ENCODE measurements around the gene AACS.
"Not testable (repeated sequence)": the region's sequence is repeated elsewhere in the genome, so short reads cannot be mapped to it uniquely, and the experiment has no call there.

Gene AACS

DNA sequence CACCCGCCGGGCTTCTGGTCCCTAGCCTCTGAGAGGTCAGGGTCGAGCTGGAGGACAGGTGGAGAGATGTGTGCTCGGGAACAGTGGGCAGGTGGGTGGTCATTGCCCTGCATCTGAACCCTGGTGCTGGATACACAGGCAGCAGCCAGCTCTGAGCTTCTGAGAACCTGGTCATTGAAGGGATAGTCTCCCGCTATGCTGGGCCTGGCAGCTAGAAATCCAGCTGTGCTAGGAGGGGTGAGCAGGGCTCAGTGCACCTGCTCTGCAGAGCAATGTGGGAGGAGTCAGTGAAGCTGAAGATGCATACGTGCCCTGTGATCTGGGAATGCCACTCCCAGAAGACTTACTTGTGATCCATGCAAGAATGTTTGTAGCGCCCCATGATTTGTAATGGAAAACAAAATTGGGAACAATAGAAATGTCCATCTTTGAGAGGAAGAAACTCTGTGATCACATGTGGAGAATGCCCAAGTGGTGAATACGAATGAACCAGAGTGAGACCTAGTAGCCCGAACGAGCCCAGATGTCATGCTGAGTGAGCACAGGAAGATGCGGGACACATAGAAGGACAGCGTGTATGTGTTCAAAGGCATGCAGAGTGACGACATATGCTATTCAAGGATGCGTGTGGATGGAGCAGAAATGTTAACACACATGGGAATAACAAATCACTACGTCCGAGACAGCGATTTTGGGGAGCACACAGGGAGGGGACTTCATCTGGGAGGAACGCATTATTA is 63.4 kb downstream of the AACS start:
- no peak for DNase-seq

DNA sequence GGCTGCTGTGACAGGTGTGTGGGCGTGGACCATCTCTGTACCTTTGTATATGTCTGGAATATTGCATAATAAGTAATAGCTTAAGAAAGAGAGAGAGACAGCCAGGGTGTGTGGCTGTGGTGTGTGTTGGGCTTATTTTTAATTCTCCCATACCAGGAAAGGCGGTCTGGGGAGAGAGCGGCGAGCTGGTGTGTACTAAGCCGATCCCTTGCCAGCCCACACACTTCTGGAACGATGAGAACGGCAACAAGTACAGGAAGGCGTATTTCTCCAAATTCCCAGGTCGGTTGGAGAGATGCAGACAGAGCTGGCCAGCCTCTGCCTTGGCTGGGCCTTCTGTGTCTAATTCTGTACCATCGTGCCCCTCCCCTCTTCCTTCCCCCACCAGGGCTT is 63.9 kb downstream of the AACS start:
- no peak for DNase-seq

DNA sequence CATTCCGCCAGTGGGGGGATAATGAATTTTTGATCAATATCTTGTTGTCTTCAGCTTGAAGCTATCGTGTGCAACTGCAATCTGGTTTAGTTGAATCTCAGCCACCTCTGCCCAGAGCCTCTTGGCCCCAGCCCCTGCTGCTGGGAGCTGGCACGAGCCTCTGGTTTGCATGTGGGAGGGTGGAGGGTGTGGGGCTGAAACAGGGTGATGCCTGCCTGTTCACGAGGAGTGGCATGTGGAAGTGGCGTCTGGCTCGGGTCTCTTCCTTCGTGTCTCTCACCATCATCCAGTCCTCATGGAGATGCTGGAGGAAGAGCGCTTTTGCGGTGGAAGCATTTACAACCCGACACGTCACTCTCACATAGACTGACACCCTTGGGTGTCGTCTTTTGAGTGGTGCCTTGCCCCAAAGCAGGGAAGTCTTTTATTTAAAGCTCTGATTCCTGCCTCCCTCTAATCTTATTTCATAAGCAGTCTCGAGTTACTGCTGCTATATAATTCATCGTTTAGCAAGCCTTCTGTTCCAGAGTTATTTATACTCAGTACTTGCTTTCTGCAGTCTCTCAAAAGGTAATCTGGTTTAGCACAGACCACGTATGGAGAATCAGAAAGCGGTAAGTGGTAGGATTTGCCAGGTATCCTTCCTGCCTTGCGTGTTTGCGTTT is 64.5 kb downstream of the AACS start:
- no peak for DNase-seq

DNA sequence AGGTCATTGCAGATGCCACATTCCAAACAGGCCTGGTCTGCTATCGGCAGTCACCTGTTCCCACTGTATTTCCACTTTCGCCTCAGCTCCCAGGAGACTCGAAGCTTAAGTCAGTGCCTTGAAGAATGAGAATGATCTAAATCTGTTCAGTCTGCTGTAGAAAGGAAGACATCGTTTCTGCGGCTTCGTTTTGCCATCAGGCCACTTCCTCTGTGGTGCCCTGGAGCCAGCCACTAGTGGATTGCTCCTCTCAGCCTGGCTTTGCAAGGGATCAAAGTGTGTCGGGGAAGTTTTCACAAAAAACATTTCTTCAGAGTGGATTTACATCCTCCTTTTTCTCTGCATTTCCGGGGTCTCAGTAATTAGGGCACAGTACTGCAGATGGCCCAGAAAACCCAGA is 66.7 kb downstream of the AACS start:
- DNase-seq = no peak

DNA sequence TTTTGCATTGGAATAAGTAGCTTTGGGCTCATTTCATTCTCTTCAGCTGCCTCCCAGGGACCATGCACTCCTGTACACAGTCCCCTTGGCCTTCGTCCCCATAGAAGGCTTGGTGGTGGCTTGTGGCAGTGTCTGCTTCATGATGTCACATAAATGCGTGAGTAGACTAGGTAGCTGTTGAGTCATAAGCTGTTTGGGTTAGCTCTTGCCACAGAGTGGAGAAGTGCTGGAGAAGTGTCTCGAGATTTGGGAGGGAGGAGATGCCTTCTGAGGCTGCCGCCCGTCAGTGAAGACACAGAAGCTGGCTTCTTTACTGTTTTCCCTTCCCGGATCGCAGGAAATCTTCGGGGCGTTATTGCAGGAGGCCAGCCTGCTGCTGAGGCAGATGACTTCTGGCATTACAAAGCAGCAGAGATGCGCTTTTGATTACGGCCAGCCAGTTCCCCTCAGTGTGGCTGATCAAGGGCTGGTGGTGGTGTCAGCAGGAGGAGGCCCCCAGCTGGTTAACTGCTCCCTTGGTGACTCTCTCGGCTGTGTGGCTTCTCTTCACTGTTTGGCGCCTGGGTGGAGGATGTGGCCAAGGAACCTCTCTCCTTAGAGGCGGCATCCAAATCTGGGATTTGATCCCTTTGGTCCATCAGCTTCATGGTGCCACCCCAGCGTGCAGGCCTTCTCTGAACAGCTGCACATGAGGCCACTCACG is 67.6 kb downstream of the AACS start:
- no peak for DNase-seq

DNA sequence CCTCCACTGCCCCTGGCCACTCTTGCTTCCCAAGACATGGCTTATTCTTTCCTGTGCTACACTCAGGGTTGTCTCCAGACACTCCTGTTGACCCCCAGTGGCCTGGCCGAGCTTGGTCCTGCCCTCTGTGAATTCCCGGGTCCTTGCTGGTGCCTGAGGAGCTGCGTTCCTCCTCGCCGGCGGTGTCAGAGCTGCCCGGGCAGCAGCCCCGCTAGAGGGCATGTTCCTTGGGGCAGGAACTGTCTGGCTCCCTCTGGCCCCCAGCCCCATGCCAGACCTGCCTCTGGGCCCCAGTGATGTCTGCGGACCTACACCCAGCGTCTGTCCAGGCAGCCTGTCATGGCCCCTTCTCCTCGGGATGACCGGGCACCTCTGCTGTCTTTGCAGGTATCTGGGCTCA is 68.4 kb downstream of the AACS start:
- no peak for DNase-seq

DNA sequence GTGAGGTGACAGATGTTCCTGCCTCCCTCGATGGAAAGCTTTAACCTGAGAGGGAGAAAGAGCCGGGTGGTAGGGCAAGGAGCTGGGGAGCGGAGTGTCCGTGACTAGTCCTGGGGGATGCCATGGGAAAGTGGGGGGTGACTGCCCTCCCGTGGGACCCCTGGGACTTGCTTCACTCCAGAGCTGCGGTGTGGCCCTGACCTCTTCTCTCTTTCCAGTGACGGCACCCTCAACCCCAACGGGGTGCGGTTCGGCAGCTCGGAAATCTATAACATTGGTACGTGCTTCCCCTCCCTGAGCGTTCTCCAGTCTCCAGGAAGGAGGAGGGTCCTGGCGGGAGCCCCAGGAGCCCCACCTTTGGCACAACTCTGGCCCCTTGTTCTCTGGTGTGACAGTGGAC is 69.3 kb downstream of the AACS start:
- DNase-seq = no peak

DNA sequence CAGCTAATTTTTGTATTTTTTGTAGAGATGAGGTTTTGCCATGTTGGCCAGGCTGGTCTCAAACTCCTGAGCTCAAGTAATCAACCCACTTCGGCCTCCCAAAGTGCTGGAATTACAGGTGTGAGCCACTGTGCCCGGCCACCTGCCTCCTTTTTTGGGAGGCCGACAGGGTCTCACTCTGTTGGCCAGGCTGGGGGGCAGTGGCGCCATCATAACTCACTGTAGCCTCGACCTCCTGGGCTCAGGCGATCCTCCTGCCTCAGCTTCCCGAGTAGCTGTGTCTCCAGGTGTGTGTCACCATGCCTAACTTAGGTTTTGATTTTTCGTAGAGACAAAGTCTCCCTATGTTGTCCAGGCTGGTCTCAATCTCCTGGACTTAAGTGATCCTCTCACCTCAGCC is 70.7 kb downstream of the AACS start:
- DNase-seq = no peak

DNA sequence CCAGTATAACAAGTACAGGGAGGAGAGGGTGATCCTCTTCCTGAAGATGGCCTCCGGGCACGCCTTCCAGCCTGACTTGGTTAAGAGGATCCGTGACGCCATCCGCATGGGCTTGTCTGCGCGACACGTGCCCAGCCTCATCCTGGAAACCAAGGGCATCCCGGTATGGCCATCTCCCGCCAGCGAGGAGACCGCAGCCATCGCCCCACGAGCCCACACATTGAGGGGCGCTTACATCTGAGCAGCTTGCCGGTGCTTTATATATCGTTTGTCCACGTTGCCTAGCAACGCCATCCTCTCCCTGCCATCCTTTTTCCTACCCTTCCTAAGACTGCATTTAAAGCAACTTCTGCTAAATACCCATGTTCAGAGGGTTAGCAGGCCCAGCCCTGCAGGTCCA is 71.5 kb downstream of the AACS start:
- DNase-seq = no peak

DNA sequence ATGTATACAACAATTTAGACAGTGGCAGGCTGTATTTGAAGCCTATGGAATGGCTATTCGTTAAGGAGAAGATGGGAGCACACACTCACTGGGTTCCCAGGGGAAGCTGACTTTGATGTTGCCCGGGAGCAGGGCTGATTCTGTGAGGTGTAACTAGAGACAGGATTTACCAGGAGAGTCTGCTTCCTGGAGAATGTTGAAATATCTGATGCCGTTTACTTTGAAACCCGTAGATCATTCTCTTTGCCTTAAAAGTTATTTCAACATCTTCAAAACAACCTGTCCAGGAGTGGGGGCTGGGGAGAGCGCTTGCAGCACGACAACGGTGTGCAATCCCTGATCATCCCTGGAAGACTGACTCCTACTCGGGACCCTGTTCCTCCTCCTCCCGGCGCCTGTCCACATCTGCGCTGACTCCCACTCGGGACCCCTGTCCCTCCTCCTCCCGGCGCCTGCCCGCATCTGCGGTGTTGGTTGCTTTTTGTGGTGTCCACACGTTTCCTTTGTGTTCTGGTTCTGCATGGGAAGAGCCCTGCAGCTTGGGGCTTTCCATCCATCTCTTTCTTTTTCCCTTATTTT is 72.6 kb downstream of the AACS start:
- no peak for DNase-seq

DNA sequence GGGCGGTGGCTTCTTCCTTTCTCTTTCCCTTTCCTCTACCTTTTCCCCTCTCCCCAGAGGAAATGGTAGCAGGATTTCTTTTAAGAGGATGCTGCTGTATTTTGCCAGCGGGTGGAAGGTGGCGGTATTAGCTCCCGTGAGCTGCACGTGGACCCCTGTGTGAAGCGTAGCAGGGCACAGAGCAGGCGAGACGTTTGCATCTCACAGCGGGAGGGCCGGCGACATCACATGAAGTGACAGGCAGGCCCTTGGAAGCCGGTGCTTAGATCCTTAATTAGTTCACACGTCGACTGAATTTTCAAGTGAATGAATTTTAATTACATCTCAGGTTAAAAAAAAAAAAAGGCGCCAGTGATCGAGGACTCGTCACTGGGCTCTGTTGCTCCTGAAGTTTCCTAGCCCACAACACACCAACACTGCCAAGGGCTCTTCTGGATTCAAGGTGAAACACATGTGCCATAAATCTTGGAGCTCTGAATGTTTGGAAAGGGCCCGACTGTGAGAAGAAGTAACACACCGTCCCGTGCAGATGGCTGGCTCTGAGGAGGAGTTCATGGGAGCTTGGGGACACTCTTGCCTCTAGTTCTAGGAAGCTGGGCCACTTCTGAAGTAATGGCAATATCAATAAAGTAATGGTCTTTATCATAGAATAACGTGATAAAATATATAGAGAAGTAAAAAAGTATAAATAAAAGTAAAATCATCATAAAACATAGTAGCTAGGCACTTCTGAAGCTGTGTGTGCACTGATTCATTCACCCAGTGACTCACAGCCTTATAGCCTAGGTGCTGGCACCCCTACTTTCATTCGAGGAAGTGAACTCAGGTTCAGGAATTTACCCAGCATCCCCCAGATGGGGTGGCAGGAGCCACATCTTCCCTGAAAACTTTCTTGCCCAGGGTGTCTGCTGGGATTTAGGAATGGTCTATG is 75.3 kb downstream of the AACS start:
- peak; percentile 70 for DNase-seq

DNA sequence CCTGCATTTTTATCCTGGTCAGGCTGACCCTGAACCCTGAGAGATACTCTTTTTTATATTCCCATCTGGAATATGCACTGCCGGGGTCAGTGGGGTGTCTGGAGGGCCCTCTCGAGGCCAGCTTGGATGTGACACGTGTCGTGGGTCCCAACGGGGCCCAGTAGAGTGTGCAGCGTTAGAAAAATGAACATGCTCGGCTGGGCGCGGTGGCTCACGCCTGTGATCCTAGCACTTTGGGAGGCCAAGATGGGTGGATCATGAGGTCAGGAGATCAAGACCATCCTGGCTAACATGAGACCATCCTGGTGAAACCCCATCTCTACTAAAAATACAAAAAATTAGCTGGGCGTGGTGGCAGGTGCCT is 76.0 kb downstream of the AACS start:
- not testable (repeated sequence) for DNase-seq

DNA sequence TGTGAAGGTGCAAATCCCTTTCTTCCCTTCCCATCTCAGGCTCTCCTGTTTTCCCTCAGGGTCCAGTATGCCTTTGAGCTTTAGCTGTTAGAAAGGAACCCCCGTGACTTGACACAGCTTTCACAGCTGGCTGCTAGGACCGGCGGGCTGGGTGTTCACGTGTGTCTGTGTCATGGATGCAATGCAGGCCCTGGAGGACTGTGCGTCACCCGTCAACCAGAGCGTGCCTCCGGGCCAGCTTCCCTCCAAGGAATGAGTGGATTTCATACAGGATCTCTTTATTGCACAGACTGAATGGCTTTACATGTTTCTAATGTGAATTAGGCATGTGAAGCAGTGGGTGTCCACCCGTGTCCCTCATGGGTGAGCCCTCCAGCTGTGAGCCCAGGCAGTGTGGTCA is 77.4 kb downstream of the AACS start:
- DNase-seq = no peak

DNA sequence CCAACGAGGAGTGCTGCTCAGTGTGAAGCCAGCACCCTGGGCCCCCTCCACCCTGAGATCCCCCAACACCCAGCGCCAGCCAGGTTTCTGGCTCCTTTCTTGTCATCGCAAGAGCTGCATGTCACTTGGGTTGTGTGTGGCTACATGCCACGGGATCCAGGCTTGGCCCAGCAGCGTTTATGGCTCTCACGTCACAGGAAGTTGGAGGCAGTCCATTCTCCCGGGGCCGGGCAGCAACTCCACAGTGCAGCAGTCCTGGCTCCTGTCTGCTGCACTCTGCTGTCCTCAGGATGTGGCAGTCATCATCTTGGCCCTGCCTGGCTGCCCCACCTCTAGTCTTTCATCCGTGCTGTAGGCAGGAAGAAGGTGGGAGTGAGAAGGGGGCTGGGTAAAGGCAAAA is 78.3 kb downstream of the AACS start:
- no peak for DNase-seq

DNA sequence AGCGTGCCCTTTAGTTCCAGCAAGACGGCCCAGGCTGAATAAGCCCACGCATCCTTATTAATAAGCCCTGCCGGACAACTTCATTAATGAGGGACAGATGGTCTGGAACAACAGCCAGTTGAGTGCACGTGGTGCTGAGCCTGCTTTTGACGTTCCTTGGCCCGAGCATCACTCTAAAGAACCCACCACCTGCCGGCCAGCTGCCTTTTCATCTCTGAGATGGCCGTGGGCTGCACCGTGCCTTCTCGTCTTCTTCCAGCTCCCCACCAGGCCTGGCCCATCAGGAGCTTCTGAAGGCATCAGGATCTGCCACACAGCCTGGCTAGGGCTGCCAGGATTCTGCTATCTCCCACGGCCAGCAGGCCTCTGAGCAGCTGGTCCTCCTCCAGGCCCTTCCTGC is 80.0 kb downstream of the AACS start:
- DNase-seq = no peak

DNA sequence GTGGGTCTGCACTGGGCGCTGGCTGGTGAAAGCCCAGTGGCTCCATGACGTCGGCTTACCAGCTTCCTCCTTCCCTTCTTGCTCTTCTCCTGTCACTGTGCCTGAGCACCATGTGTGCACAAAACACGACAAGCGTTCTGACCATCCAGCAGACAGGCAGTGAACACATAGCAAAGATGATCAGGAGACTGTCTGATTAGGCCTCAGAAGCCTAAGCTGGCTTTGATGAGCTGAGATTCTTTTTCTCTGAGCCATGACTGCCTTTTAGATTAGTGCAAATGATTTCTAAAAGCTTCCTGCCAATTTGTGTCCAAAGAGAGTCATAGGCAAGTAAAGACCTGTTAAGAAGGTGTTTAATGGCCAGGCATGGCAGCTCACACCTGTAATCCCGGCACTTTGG is 83.1 kb downstream of the AACS start:
- DNase-seq = no peak

DNA sequence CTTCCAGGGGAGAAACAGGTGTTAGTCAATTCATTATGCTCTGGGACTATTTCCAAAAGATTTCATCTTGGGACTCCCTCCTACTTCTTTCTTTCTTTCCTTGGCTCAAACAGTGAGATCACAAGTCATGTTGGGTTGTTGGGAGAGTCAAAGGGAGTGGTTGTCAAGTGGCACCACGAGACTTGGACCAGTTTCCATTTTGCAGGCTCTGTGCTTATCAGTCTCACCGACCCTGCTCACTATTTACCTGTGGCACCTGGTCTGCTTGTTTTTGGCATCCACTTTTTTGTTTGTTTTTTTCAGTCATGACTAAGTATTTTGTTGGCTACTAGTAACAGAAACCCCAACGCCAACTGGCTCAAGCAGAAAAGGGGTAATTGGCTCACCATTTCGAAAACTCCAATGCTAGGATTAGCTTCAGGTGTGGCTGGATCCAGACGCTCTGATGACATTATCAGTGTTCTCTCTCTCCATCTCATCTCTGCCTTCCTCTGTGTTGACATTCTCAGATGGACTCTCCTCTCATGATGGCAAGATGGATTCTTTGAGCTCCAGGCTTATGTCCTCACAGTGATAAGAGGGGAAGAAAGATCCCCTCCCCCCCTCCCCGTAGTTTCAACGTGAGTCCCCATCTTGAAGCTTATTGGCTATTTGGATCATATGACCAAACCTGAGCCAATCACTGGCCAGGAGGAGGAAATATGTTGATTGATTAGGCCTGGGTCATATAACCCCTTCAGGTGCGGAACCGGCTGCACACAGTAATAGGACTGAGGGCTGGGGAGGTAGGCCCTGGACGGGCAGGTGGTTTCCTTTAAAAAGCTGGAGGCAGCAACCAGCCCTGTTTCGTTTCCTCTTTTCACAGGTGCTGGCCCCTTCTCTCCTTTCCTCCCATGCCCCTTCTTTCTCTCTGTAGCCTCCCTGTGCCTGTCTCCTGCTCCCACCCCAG is 84.2 kb downstream of the AACS start:
- no peak for DNase-seq

DNA sequence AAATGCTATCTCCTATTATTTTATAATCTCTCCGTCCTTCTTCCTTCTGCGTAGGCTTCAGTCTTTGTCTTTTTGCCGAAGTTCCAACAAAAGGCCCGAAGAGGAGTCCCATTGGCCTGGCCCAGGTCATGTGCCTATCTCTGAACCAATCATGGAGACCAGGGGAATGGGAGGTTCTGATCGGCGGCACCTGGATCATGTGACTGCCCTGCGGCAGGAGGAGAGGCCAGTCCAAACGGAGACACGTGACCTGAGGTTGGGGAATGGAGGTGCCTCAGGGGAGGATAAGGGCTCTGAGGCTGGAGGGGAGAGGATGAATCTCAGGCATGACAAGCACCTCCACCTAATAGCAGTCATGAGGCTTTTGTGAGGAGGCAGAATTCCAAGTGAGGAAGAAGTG is 86.0 kb downstream of the AACS start:
- DNase-seq = no peak

DNA sequence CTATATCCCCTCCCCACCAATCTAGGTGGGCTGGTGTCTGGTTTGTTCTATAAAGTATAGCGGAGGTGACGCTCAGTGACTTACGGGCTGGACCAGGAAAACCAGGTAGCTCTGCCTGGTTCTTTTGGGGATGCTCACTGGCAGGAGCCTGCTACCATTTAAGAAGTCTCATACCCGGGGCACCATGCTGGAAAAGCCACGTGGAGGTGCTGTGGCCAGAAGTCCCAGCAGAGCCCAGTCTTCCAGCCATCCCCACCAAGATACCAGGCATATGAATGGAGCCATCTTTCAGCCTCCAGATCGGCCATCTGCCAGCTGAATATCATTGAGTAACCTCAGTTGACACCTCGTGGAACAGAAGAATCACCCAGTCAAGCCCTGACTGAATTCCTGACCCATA is 87.2 kb downstream of the AACS start:
- no peak for DNase-seq

DNA sequence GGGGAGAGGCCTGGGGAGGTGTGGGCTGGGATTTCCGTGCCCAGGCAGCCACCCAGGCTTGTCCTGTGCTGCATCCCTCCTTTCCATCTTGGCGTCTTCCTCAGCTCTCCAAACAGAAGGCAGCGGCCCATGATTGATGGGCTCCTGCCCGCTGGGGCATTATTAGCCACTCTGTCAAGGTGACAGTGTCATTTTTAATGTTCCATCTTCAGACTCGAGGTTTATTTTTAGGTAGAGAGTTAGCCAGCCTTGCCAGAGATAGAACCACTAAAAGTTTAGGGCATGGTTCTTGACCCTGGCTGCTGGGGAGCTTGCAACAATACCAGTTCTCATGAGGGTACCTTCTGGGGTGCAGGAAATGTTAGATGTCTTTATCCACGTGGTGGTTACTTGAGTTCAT is 90.1 kb downstream of the AACS start:
- DNase-seq = no peak

DNA sequence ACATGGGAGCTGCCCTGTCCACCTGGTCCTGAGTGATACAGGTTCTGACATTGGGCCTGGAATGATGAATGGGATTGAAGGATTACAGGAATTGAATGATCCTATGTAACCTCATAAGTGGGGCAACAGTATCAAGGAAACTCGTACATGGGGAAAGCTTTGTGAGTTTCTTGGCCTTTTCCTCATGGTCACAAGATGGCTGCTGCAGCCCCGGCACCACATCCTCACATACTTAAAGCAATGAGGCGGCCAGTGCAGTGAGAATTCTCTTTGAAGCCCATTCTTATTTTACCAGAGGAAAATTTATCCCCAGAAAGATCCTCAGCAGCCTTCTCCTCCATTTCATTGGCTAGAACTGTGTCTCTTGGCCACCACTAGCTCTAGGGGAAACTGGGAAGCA is 91.9 kb downstream of the AACS start:
- no peak for DNase-seq

DNA sequence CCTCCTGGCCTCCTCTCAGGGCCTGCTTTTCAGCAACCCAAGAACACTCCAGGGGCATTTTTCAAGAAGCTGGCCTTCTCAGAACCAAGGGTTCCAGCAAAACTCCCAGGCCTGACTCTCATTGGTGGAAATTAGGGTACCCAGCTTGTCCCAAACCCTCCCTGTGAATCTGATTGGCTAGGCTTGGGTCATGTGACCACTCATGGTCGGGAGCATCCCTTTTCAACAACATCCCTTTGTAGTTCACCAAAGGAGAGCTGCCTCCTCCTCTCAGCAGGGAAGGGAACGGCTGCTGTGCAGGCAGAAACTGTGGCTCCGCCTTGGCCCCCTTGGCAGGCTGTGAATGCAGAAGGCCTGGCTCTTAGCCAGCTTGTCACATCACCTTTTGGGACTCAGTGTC is 94.5 kb downstream of the AACS start:
- no peak for DNase-seq
